HepG2 (cell line): ENCODE data around the gene ZMIZ2. TPM values are rescaled to one million over a fixed set of nuclear protein-coding genes. Genes with fewer than 3 reads are reported as not detected.

Experiments
- ATRX ChIP-seq: sonication (generic); formaldehyde crosslinking; IDR thresholded peaks from 2 replicates; pipeline ENCODE4 v1.4.0; 2020; ENCODE audit warnings: missing genetic modification reagents, borderline replicate concordance
- BRF2 ChIP-seq: sonication (generic); formaldehyde crosslinking; IDR thresholded peaks from 2 replicates; pipeline ENCODE4 v1.8.1; 2022; ENCODE audit warnings: mild to moderate bottlenecking, missing genetic modification reagents
- DBP ChIP-seq: sonication (generic); formaldehyde crosslinking; IDR thresholded peaks from 2 replicates; pipeline ENCODE4 v1.4.0; 2020; ENCODE audit warnings: missing genetic modification reagents; ENCODE audit errors: not compliant biosample characterization
- FOXO4 ChIP-seq: sonication (generic); formaldehyde crosslinking; conservative IDR thresholded peaks from 2 replicates; pipeline ENCODE4 v1.8.1; 2023; ENCODE audit warnings: missing genetic modification reagents
- MIER2 ChIP-seq: IDR thresholded peaks from 2 replicates; pipeline ENCODE4 v1.6.1; 2016; ENCODE audit warnings: missing biosample characterization, missing genetic modification reagents
- MXD1 ChIP-seq: sonication (generic); formaldehyde crosslinking; IDR thresholded peaks from 2 replicates; pipeline ENCODE4 v1.4.0; 2020; ENCODE audit warnings: mild to moderate bottlenecking, missing genetic modification reagents
- PITX1 ChIP-seq: sonication (generic); formaldehyde crosslinking; IDR thresholded peaks from 2 replicates; pipeline ENCODE4 v1.5.1; 2020; ENCODE audit warnings: mild to moderate bottlenecking, missing genetic modification reagents
- REXO4 ChIP-seq: sonication (generic); formaldehyde crosslinking; IDR thresholded peaks from 2 replicates; pipeline ENCODE4 v1.8.0; 2022; ENCODE audit warnings: missing genetic modification reagents, mild to moderate bottlenecking, borderline replicate concordance
- RNF219 ChIP-seq: sonication (generic); formaldehyde crosslinking; IDR thresholded peaks from 2 replicates; pipeline ENCODE4 v1.5.0; 2020; ENCODE audit warnings: mild to moderate bottlenecking, missing genetic modification reagents
- SMARCC2 ChIP-seq: fragments of 450-650 bp; IDR thresholded peaks from 2 replicates; pipeline ENCODE4 v1.6.1; 2017; ENCODE audit warnings: antibody characterized with exemption, mild to moderate bottlenecking
- SP4 ChIP-seq: sonication (generic); formaldehyde crosslinking; IDR thresholded peaks from 2 replicates; pipeline ENCODE4 v1.8.1; 2023; ENCODE audit warnings: mild to moderate bottlenecking, missing genetic modification reagents
- ZBTB7B ChIP-seq: sonication (generic); formaldehyde crosslinking; IDR thresholded peaks from 2 replicates; pipeline ENCODE4 v1.4.0; 2020; ENCODE audit warnings: missing genetic modification reagents
- ZNF142 ChIP-seq: sonication (generic); formaldehyde crosslinking; IDR thresholded peaks from 2 replicates; pipeline ENCODE4 v1.4.0; 2020; ENCODE audit warnings: missing genetic modification reagents
- ZNF484 ChIP-seq: sonication (generic); formaldehyde crosslinking; IDR thresholded peaks from 2 replicates; pipeline ENCODE4 v1.5.1; 2020; ENCODE audit warnings: mild to moderate bottlenecking, low read depth, missing genetic modification reagents, borderline replicate concordance
- ZSCAN20 ChIP-seq: sonication (generic); formaldehyde crosslinking; IDR thresholded peaks from 2 replicates; pipeline ENCODE4 v1.4.0; 2020; ENCODE audit warnings: missing genetic modification reagents, mild to moderate bottlenecking, borderline replicate concordance
- ZSCAN5A ChIP-seq: sonication (generic); formaldehyde crosslinking; IDR thresholded peaks from 2 replicates; pipeline ENCODE4 v1.8.0; 2022; ENCODE audit warnings: mild to moderate bottlenecking, missing genetic modification reagents, borderline replicate concordance
- polyA plus RNA-seq, 8 experiments: library from polyadenylated mRNA; depleted of rRNA in 3 of 8; stranded (reverse) in 7 of 8; unstranded in 1 of 8; fragments of >200 nt; fragmentation: Illumina TruSeq in 4 of 8; extraction: Trizol in 4 of 8; gene quantifications; 2 replicates each; pipeline versions ENCODE4 v1.2.1 to v1.2.3, GENCODE V29; 2011 to 2016; ENCODE audit warnings: low read depth in 4 of 8, missing spikeins in 1 of 8, mixed read lengths in 1 of 8; ENCODE audit not compliant: insufficient read depth in 1 of 8
- total RNA-seq, 5 experiments: library from RNA; depleted of rRNA; stranded (reverse); fragments of >200 nt; fragmentation: Illumina TruSeq; extraction: Trizol; gene quantifications; 2 replicates each; pipeline ENCODE4 v1.2.3, GENCODE V29; 2016; ENCODE audit warnings: low read depth in 1 of 5

Gene ZMIZ2
- total and polyA plus RNA-seq, 2 of the 13 experiments (the other 11 are each of a cell fraction or from before 2014, with no cell fraction given) = 4.9 to 7.9 TPM

- TF ChIP-seq ZNF142 (CRISPR knock-in tag) (no peak), PITX1 (CRISPR knock-in tag) (no peak), ZSCAN20 (no peak), DBP (no peak), ZBTB7B (CRISPR knock-in tag) (no peak), MIER2 (CRISPR knock-in tag) (no peak), SMARCC2 (0 out of 2 replicates have a peak, but pooled peaks have one; percentile 53), ZNF484 (no peak), ZSCAN5A (CRISPR knock-in tag) (no peak), RNF219 (no peak), MXD1 (CRISPR knock-in tag) (no peak), SP4 (CRISPR knock-in tag) (peak; percentile 58), ATRX (CRISPR knock-in tag) (no peak), FOXO4 (no peak), BRF2 (CRISPR knock-in tag) (no peak), REXO4 (CRISPR knock-in tag) (no peak)
Measured at GRCh38 chr7:44808914-44809393, 60.3 kb downstream of the ZMIZ2 start (continued).
